ENCODE measurements around the gene LRWD1. TPM values are rescaled to one million over a fixed set of nuclear protein-coding genes. Genes with fewer than 3 reads are reported as not detected.
A peak's percentile ranks its signal among the peaks of the same experiment; 100 is the strongest.
"Not testable (repeated sequence)": the region's sequence is repeated elsewhere in the genome, so short reads cannot be mapped to it uniquely, and the experiment has no call there.

LRWD1 gene
- total RNA-seq, 1 experiment from 2014 or later: 18.9 TPM

DNA sequence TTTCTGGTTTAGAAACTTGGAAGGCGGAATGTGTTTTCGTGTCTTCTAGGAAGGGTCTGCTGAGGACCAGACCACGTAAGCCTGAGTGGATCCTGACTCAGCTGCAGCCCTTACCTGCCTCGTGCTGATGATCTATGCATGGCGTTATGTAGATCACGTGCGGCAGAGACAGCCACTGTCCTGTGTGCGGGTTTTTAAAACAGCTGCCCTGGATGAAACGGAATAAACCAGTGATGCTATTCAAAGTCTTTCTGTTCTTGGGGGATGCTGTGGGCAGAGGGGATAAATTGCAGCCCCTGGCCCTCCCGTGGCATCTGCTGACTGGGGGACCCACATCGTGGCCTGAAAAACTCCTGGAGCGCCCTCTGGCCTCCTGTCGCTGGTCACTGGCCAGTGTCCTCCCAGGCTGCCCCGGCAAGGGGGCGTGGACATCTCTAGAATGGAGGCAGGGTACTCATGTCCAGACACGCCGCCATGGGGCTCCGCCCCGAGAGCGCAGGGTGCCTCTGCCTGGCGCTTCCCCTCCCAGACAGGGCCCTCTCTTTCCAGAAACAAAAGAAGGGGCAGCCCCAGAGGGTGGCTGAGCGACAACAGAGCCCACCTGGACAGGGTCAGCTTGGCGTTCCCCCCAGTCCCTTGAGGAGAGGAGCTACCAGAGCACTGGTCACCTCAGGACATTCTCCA lies 13.3 kb upstream of the LRWD1 start:
- TF ChIP-seq, protein P1, sequence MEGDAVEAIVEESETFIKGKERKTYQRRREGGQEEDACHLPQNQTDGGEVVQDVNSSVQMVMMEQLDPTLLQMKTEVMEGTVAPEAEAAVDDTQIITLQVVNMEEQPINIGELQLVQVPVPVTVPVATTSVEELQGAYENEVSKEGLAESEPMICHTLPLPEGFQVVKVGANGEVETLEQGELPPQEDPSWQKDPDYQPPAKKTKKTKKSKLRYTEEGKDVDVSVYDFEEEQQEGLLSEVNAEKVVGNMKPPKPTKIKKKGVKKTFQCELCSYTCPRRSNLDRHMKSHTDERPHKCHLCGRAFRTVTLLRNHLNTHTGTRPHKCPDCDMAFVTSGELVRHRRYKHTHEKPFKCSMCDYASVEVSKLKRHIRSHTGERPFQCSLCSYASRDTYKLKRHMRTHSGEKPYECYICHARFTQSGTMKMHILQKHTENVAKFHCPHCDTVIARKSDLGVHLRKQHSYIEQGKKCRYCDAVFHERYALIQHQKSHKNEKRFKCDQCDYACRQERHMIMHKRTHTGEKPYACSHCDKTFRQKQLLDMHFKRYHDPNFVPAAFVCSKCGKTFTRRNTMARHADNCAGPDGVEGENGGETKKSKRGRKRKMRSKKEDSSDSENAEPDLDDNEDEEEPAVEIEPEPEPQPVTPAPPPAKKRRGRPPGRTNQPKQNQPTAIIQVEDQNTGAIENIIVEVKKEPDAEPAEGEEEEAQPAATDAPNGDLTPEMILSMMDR (IDR thresholded peaks at IDR 0.05; ENCODE audit: unreplicated experiment): no peak
- Mint-ChIP-seq H3K27ac (ENCODE audit: low read depth, unreplicated experiment) (no peak overlapping the region), H3K36me3 (ENCODE audit: insufficient read depth, unreplicated experiment) (peaks cover 12% of the 10 kb centered on the region), H3K9me3 (ENCODE audit: unreplicated experiment) (no peaks in the 10 kb centered on the region), H3K4me3 (ENCODE audit: unreplicated experiment) (no peak overlapping the region), H3K4me1 (ENCODE audit: insufficient read depth, unreplicated experiment) (no peaks in the 10 kb centered on the region), H3K27me3 (ENCODE audit: insufficient read depth, unreplicated experiment) (no peaks in the 10 kb centered on the region)
- intact Hi-C loops (cut with micrococcal nuclease): no loop called here
- no TSS peak for BruUV-seq (replicated peaks)
- ChIA-PET CTCF (interaction anchor here (0.6 to 1.1 kb wide), 2 partner anchors 47 to 1307 kb away, joined by 3 to 4 read pairs; no protein-coding TSS in a partner anchor), POLR2A (interaction anchor here (3.0 kb wide), 1 partner anchor 13 kb away, joined by 7 read pairs; the partner anchor contains the start of genes ALKBH4 and LRWD1)
- DNase-seq (ENCODE audit: unreplicated experiment): peak; percentile 62

DNA sequence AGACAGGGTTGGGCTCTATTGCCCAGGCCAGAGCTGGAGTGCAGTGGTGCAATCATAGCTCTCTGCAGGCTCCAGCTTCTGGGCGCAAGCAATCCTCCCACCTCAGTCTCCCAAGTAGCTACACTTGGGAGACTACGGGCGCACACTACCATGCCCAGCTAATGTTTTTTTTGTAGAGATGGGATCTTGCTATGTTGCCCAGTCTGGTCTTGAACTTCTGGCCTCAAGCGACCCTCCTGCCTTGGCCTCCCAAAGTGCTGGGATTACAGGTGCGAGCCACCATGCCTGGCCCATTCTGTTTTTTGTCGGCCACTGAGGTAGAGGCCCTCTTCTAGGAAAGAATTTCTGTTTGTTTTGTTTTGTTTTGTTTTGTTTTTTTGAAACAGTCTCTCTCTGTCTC lies 12.3 kb upstream of the LRWD1 start:
- ChIA-PET CTCF (interaction anchor here (0.6 to 1.1 kb wide), 2 partner anchors 48 to 1308 kb away, joined by 3 to 4 read pairs; no protein-coding TSS in a partner anchor), POLR2A (interaction anchor here (1.0 kb wide), 1 partner anchor 55 kb away, joined by 4 read pairs; no protein-coding TSS in a partner anchor)
- BruUV-seq (replicated peaks): no TSS peak
- no peak for DNase-seq (ENCODE audit: unreplicated experiment)
- H3K27me3 Mint-ChIP-seq (ENCODE audit: insufficient read depth, unreplicated experiment): no peaks in the 10 kb centered on the region
- intact Hi-C loops (cut with micrococcal nuclease): no loop called here
- H3K4me3 Mint-ChIP-seq (ENCODE audit: unreplicated experiment): no peak overlapping the region
- no peaks in the 10 kb centered on the region for H3K4me1 Mint-ChIP-seq (ENCODE audit: insufficient read depth, unreplicated experiment)
- H3K36me3 Mint-ChIP-seq (ENCODE audit: insufficient read depth, unreplicated experiment): peaks cover 18% of the 10 kb centered on the region
- TF ChIP-seq, protein P1 (IDR thresholded peaks at IDR 0.05; ENCODE audit: unreplicated experiment): no peak
- no peaks in the 10 kb centered on the region for H3K9me3 Mint-ChIP-seq (ENCODE audit: unreplicated experiment)
- no peak overlapping the region for H3K27ac Mint-ChIP-seq (ENCODE audit: low read depth, unreplicated experiment)

GRCh38 chr7:102453319-102453718 lies 11.5 kb upstream of the LRWD1 start:
- BruUV-seq (replicated peaks): no TSS peak
- H3K27ac Mint-ChIP-seq (ENCODE audit: low read depth, unreplicated experiment): no peak overlapping the region

DNA sequence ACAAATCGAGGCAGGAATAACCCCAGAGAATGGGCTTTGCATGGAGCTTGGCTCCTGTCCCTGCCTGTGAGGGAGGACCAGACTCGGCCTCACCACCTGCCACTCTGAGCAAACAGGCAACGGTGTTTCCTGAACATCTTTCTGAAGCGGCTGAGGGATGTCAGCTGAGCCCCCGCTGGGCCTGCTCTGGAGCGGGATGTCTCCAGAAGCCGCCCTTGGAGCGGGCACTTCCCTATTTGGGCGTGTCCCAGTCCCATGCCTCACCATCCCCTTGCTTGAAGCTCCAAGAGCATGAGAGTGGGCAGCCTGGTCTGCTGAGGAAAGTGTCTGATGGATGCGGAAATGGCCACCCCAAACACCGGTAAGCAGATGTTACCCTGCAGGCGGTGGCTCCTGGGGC lies 10.3 kb upstream of the LRWD1 start:
- Mint-ChIP-seq H3K36me3 (ENCODE audit: insufficient read depth, unreplicated experiment) (peaks cover 30% of the 10 kb centered on the region), H3K27me3 (ENCODE audit: insufficient read depth, unreplicated experiment) (no peaks in the 10 kb centered on the region), H3K4me1 (ENCODE audit: insufficient read depth, unreplicated experiment) (no peaks in the 10 kb centered on the region), H3K4me3 (ENCODE audit: unreplicated experiment) (no peak overlapping the region), H3K27ac (ENCODE audit: low read depth, unreplicated experiment) (no peak overlapping the region), H3K9me3 (ENCODE audit: unreplicated experiment) (no peaks in the 10 kb centered on the region)
- BruUV-seq (replicated peaks): no TSS peak
- intact Hi-C loops (cut with micrococcal nuclease): no loop called here
- ChIA-PET POLR2A (interaction anchor here (0.6 to 2.2 kb wide), 2 partner anchors 10 to 148 kb away, joined by 3 to 10 read pairs; partner anchors contain the start of genes ALKBH4 and LRWD1), CTCF (no interaction called here)
- DNase-seq (ENCODE audit: unreplicated experiment): no peak
- TF ChIP-seq, protein P1 (IDR thresholded peaks at IDR 0.05; ENCODE audit: unreplicated experiment): no peak

More at GRCh38 chr7:102453319-102453718, 11.5 kb upstream of the LRWD1 start:
- TF ChIP-seq, protein P1 (IDR thresholded peaks at IDR 0.05; ENCODE audit: unreplicated experiment): no peak
- H3K27me3 Mint-ChIP-seq (ENCODE audit: insufficient read depth, unreplicated experiment): no peaks in the 10 kb centered on the region
- H3K4me1 Mint-ChIP-seq (ENCODE audit: insufficient read depth, unreplicated experiment): no peaks in the 10 kb centered on the region
- H3K9me3 Mint-ChIP-seq (ENCODE audit: unreplicated experiment): no peaks in the 10 kb centered on the region
- no peak overlapping the region for H3K4me3 Mint-ChIP-seq (ENCODE audit: unreplicated experiment)
- ChIA-PET POLR2A (no interaction called here), CTCF (no interaction called here)
- intact Hi-C loops (cut with micrococcal nuclease): no loop called here
- DNase-seq (ENCODE audit: unreplicated experiment): no peak
- H3K36me3 Mint-ChIP-seq (ENCODE audit: insufficient read depth, unreplicated experiment): peaks cover 26% of the 10 kb centered on the region

- H3K27me3 Mint-ChIP-seq (ENCODE audit: insufficient read depth, unreplicated experiment); BruUV-seq (replicated peaks); CTCF ChIA-PET: not testable (repeated sequence)
Observed at GRCh38 chr7:102454932-102455331, 9.9 kb upstream of the LRWD1 start.

More at GRCh38 chr7:102454932-102455331, 9.9 kb upstream of the LRWD1 start:
- peaks cover 34% of the 10 kb centered on the region for H3K36me3 Mint-ChIP-seq (ENCODE audit: insufficient read depth, unreplicated experiment)
- POLR2A ChIA-PET: interaction anchor here (0.6 to 2.2 kb wide), 3 partner anchors 9 to 148 kb away, joined by 3 to 10 read pairs (median 3); partner anchors contain the start of genes ALKBH4 and LRWD1
- H3K4me1 Mint-ChIP-seq (ENCODE audit: insufficient read depth, unreplicated experiment); intact Hi-C loops (cut with micrococcal nuclease); H3K4me3 Mint-ChIP-seq (ENCODE audit: unreplicated experiment); H3K27ac Mint-ChIP-seq (ENCODE audit: low read depth, unreplicated experiment); DNase-seq (ENCODE audit: unreplicated experiment); H3K9me3 Mint-ChIP-seq (ENCODE audit: unreplicated experiment): not testable (repeated sequence)

All from MCF 10A (cell line).